Fibroblast of skin of right biceps (primary cell): ENCODE measurements around the gene PCP4L1.

Experiments used
- DNase-seq: peaks from one replicate; pipeline ENCODE4 v3.0.0-alpha.2; 2013

The PCP4L1 gene

DNA sequence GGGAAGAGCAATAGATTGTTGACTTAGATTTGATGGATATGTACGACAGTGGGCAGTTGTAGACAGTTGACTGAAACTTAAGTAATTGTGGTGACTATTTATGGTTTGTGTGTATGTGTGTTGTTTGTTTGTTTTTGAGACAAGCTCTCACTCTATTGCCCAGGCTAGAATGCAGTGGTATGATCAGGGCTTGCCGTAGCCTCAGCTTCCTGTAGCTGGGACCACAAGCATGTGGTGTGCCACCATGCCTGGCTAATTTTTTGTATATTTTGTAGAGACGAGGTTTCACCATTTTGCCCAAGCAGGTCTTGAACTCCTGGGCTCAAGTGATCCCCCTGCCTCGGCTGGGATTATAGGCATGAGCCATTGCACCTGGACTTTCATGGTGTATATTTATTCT, 65.5 kb downstream of the PCP4L1 start:
- DNase-seq = no peak

DNA sequence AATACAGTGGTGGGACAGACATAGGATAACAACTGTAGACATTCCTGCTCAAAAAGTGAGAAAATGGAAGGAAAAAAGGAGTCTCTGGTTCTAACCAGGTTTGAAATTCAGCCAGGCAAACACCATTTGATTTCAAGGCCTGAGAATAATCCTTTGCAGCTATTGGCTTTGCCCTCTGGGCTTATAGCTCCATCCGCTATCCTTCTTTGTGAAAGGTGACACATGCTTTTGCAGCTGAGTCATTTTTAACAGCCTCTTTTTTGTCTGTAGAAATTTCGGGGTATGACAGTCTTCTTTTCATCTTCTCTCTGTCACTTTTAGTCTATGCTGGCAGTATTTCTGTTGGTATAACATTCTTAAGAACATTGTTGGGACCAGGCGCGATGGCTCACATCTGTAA, 71.8 kb downstream of the PCP4L1 start:
- DNase-seq = no peak

DNA sequence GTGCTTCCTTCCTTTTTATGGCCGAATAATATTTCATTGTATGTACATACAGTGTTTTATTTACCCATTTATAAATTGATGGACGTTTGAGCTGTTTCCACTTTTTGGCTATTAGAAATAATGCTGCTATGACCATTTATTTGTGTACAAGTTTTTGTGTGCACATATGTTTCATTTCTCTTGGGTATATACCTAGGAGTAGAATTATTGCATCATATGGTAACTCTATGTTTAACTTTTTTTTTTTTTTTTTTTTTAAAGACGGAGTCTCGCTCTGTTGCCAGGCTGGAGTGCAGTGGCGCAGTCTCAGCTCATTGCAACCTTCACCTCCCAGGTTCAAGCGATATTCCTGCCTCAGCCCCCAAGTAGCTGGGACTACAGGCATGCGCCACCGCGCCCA, 74.6 kb downstream of the PCP4L1 start:
- DNase-seq = no peak
